GM18502 (cell line): ENCODE data around the gene KRT79.

ENCODE experiments used
- ATAC-seq: cut with Tn5 transposase; IDR thresholded peaks from one replicate; pipeline ENCODE4 v1.9.1; 2021; ENCODE audit warnings: mild to moderate bottlenecking; ENCODE audit not compliant: unreplicated experiment, poor library complexity

Gene KRT79

DNA sequence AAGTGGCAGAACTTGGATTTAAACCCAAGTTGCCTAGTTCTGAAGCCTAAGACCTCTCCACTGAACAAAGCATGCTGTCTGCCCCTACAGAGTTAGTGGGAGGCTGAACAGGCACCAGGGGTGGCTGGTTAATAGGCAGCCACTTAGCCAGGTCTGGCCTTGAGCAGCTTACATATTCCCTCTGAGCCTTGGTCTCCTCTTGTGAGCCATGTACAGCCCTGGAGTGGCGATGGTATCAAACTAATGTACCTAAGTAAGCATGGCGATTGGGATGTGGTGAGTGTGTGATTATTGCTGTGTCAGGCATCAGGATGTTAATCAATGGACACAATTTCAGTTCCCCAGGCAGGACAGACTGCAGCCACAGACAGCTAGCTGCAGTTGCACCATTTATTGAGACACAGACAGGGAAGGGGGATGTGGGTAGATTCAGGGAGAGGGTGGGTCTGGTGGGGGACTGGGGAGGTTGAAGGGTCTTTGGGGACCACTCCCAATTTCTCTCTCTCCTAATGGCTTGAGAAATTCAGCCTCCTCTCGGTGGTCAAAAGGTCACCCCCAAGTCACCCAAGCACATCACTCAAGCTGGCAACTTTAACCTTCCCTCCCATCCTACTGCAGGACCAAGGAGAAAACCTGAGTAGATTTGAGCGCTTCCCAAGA lies 12.9 kb downstream of the KRT79 start:
- ATAC-seq = no peak

- no peak for ATAC-seq
Measured at GRCh38 chr12:52820521-52820920, 13.6 kb downstream of the KRT79 start.

GRCh38 chr12:52819731-52820510 lies 14.2 kb downstream of the KRT79 start:
- no peak for ATAC-seq

DNA sequence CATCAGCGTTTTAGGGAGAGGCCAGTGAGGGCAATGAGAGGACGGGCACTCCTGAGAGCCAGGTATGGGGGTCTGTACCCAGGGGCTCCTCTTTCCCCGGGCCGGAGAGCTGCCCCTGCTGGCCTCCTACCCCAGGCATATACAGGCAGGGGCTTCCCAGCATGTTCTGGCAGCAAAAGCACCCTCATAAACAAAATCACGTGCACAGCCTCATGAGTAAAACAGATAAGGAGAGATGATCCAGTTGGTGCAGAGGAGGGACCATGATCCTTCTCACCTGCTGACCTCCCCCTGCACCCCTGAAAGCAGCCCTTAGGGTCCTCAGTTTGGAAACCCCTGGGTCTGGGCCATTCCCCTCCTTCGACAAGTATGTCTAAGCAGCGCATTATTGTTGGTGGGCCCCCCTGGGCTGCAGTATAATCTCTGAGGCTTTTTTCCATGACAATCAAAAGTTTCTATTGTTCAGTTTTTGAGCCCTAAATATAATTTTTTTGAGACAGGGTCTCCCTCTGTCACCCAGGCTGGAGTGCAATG lies 15.2 kb downstream of the KRT79 start:
- no peak for ATAC-seq

DNA sequence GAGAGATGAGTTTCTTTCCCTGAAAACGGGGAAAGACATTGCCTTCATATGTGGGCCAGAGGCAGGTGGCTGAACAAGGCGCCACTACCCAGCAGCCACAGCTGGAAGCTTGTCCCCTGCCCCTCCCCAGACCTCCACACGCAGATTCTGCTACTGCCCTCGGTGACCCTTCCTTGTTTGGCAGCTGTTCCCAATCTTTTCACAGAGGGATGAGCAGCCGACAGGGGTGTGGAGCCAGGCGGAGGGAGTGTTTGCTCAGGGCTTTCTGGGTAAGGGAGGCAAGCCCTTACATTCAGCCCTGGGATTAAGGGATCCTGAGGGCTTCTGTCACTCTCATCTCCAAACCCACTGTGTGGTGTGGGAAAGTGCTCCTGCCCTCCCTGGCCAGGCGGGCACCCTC lies 15.7 kb downstream of the KRT79 start:
- no peak for ATAC-seq

DNA sequence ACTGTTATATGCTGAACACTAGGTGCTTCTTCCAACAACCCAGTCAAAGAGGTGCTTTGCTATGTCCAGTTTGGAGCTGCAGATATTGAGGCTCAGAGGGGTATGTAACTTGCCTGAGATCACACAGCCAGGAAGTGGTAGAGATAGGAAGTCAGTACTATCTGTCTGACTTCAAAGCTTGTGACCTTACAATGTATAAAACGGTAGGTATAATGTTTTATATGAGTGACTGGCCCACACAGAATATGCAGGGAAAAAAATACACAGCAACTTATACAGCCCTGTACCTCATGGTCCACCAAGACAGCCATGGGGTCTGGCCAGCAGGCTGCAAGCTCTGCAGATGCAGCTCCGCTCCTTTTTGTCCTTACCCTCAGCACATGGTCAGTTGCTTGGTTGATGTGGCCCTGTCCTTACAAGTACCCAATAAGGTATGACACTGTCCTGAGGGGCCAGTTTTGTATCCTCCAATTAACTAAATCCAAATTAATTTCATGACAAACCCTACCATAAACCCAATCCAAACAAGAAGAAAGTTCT lies 16.3 kb downstream of the KRT79 start:
- no peak for ATAC-seq

DNA sequence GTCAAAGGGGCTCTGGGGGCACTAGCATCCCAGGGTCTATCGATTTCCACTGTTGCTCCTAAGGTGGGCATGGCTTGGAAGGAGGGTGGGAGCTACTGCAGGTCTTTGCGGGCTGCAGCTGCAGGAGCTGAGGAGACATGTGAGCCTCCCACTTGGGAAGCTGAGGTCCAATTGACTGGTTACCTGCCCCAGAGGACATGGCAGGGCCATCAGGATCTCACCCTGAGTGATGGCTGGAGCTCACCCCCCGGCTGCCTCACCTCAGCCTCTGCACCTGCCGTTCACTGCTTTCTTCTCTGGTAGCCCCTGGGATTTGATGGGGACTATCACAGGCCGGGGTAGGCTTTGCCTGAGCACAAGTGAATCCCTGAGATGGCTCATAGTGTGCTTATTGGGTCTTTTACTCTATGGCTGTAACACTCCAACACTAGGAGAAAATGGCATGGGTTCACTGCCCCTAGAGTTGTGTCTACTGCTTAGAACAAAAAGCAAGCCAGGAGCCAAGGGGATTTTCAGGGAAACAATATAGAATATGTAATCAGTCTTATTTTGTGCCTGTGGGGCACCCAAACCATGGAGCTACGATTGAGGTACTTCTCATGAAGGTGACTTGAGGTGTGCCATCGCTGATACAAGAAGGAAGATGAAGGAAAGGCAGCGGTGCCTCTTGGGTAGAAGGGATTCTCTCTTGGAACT lies 17.0 kb downstream of the KRT79 start:
- no peak for ATAC-seq

GRCh38 chr12:52815676-52816588 lies 18.2 kb downstream of the KRT79 start:
- no peak for ATAC-seq

- no peak for ATAC-seq
Measured at GRCh38 chr12:52815161-52815560, 18.9 kb downstream of the KRT79 start.

DNA sequence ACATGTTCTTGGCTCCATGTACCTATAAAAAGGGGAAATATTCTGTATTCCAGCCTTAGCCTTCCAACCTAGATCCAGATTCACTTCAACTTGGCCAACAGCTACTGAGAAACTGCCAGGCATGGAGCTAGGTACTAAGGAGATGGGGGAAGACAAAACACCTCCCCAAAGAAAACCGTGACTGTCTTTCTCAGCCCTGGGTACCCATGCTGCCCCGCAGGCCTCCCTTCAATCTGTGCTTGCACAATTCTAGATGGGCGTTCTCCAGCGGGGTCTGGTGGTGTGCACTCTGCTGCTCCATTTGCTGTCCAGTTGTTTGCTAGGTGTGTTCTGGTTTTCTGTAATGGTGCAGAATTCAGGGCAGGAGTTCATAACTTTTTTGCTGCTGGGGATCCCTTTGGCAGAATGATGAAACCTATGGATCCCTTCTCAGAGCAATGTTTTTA lies 19.4 kb downstream of the KRT79 start:
- no peak for ATAC-seq

DNA sequence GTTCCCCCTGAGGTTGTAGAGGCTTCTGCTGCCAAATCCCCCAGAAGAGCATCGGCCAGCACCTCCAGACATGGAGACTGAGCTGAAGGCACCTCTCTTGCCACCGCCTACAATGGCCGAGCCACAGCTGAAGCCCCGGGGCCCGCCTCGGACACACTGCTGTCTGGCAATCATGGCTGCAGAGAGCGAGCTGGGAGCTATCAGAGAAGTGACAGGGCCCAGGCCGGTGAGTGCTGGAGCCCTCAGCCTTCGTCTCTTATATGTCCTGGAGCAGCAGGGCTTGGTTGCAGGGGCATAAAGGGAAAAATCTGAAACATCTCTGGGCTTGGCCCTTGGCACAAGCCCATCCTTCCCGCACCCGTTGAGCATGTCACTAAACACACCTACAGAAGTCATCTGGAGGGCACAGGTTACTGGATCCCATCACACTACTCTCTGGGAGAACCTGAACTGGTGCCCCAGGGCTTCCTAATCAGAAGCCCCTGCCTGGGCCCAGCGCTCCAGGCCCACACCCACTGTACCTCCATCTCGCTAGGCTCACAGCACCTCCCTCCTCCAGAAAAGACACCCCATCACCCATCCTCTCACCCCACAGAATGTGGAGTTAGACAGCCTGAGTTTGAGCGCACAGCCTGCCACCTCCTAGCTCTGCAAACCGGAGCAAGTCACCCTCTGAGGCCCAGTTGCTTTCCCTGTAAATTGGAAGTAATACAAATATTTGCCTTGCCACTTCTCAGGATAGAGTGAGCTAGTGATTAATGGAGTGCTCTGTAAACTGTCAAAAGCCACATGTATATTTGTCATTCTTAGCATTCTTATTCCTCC lies 20.0 kb downstream of the KRT79 start, which contains the start of gene KRT4:
KRT4 (minus strand) TSS at position 232 of the 825 bp plus-strand sequence; CDS start at position 174, 58 bp downstream.
- no peak for ATAC-seq

- no peak for ATAC-seq
Measured at GRCh38 chr12:52813203-52813819, 20.8 kb downstream of the KRT79 start.

GRCh38 chr12:52812749-52813148 lies 21.4 kb downstream of the KRT79 start:
- ATAC-seq = no peak

DNA sequence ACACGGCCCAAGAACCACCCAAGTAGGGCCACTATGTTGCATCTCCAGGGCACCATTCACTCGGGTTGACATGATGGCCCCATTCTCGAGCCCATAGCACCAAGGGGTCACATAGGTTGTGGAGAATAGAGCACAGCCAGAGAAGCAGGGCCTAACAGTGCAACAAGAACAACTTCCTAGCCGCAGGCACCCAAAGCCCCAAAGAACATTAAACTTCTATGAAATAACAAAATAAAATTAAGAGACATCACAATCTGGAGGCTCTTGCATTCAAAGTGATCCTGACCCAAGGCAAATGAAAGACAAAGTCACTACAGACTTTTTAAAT lies 22.1 kb downstream of the KRT79 start:
- ATAC-seq = no peak

GRCh38 chr12:52811191-52812072 lies 22.7 kb downstream of the KRT79 start:
- no peak for ATAC-seq

DNA sequence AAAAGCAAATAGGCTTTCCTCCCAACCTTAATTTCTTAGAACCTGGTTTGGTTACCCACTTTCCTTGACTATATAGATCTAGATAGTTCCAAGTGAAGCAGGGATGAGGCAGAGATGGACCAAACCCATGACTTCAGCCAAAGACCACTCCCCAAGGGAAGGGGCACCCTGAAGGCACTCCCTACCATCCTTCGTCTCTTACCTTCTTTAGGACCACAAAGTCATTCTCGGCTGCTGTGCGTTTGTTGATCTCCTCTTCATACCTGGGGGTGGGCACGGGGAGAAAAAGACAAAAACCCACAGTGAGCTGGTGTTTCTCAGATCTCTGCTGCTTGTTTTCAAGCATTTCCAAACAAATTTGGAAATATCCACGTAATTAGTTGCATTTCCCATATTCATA lies 23.6 kb downstream of the KRT79 start:
- ATAC-seq = no peak

GRCh38 chr12:52809166-52809565 lies 24.9 kb downstream of the KRT79 start:
- no peak for ATAC-seq
